OCI-LY3 (cell line): ENCODE measurements around the gene NEDD8.

ENCODE experiments used
- EZH2phosphoT487 ChIP-seq: fragments of 200-600 bp; shearing (Covaris generic); IDR thresholded peaks from 2 replicates; pipeline ENCODE4 v1.6.1; 2018; ENCODE audit warnings: antibody characterized with exemption, mixed run types, low read depth
- TF ChIP-seq, protein P1 (sequence below): fragments of 200-600, 300-600 bp; sonication (generic); IDR thresholded peaks from 2 replicates; pipeline ENCODE4 v1.5.1; 2014; ENCODE audit warnings: antibody characterized with exemption, low read length, low read depth

DNA sequence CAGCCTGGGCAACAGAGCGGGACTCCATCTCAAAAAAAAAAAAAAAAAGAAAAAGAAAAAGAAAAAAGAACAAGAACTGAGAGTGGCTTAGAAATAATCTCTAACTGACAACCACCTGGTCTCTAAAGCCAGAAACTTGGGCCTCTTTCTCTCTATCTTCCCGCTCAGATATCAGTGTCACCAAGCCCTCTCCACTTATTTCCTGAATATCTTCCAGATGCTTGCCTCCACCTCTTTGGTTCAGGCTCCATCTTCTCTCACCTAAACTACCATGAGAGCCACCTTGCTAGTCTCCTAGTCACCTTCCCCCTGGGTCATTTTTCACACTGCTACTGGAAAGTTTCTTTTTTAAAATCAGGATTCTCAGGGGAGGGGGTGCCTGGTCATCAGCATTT lies 35.1 kb downstream of the NEDD8 start:
- TF ChIP-seq, protein P1, sequence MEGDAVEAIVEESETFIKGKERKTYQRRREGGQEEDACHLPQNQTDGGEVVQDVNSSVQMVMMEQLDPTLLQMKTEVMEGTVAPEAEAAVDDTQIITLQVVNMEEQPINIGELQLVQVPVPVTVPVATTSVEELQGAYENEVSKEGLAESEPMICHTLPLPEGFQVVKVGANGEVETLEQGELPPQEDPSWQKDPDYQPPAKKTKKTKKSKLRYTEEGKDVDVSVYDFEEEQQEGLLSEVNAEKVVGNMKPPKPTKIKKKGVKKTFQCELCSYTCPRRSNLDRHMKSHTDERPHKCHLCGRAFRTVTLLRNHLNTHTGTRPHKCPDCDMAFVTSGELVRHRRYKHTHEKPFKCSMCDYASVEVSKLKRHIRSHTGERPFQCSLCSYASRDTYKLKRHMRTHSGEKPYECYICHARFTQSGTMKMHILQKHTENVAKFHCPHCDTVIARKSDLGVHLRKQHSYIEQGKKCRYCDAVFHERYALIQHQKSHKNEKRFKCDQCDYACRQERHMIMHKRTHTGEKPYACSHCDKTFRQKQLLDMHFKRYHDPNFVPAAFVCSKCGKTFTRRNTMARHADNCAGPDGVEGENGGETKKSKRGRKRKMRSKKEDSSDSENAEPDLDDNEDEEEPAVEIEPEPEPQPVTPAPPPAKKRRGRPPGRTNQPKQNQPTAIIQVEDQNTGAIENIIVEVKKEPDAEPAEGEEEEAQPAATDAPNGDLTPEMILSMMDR = no peak
- no peak for TF ChIP-seq EZH2phosphoT487
